ENCODE data around the gene EXPH5.

The EXPH5 gene

GRCh38 chr11:108629274-108629673, 35.7 kb upstream of the EXPH5 start:
- Histone ChIP-seq H3K27ac (ENCODE audit: low read length) (no peak overlapping the region), H3K9me3 (ENCODE audit: insufficient read depth, low read length, severe bottlenecking) (peaks cover 13% of the 10 kb centered on the region), H3K9ac (ENCODE audit: low read depth, low read length) (no peak overlapping the region), H3K79me2 (ENCODE audit: insufficient read depth, low read length) (no peaks in the 10 kb centered on the region), H3K4me3 (ENCODE audit: low read depth in 1 of 2, low read length in 2 of 2) (no peak overlapping the region), H3K27me3 (ENCODE audit: insufficient read depth, low read length, poor library complexity) (peaks cover under 1% of the 10 kb centered on the region), H2AFZ (ENCODE audit: low read depth, low read length) (no peak overlapping the region), H3K4me2 (ENCODE audit: insufficient read depth, low read length) (no peak overlapping the region), H4K20me1 (ENCODE audit: insufficient read depth, low read length) (no peaks in the 10 kb centered on the region), H3K4me1 (ENCODE audit: insufficient read depth, low read length) (no peaks in the 10 kb centered on the region), H3K36me3 (ENCODE audit: insufficient read depth, low read length) (no peaks in the 10 kb centered on the region)
- DNase-seq = no peak
- TF ChIP-seq, protein P1, sequence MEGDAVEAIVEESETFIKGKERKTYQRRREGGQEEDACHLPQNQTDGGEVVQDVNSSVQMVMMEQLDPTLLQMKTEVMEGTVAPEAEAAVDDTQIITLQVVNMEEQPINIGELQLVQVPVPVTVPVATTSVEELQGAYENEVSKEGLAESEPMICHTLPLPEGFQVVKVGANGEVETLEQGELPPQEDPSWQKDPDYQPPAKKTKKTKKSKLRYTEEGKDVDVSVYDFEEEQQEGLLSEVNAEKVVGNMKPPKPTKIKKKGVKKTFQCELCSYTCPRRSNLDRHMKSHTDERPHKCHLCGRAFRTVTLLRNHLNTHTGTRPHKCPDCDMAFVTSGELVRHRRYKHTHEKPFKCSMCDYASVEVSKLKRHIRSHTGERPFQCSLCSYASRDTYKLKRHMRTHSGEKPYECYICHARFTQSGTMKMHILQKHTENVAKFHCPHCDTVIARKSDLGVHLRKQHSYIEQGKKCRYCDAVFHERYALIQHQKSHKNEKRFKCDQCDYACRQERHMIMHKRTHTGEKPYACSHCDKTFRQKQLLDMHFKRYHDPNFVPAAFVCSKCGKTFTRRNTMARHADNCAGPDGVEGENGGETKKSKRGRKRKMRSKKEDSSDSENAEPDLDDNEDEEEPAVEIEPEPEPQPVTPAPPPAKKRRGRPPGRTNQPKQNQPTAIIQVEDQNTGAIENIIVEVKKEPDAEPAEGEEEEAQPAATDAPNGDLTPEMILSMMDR (IDR thresholded peaks at IDR 0.05; ENCODE audit: borderline replicate concordance, extremely low read depth, low read length, poor library complexity, severe bottlenecking) = no peak
- no peak for TF ChIP-seq EZH2 (IDR thresholded peaks at IDR 0.05; ENCODE audit: borderline replicate concordance, low read depth, low read length, severe bottlenecking)
- ATAC-seq (ENCODE audit: insufficient read depth, low read depth) = no peak

- TF ChIP-seq, protein P1 (IDR thresholded peaks at IDR 0.05; ENCODE audit: borderline replicate concordance, extremely low read depth, low read length, poor library complexity, severe bottlenecking) = no peak
- TF ChIP-seq EZH2 (IDR thresholded peaks at IDR 0.05; ENCODE audit: borderline replicate concordance, low read depth, low read length, severe bottlenecking) = no peak
- Histone ChIP-seq H2AFZ (ENCODE audit: low read depth, low read length) (no peak overlapping the region), H3K36me3 (ENCODE audit: insufficient read depth, low read length) (no peaks in the 10 kb centered on the region), H4K20me1 (ENCODE audit: insufficient read depth, low read length) (no peaks in the 10 kb centered on the region), H3K27me3 (ENCODE audit: insufficient read depth, low read length, poor library complexity) (peaks cover 4% of the 10 kb centered on the region), H3K79me2 (ENCODE audit: insufficient read depth, low read length) (no peaks in the 10 kb centered on the region), H3K9me3 (ENCODE audit: insufficient read depth, low read length, severe bottlenecking) (peaks cover 13% of the 10 kb centered on the region), H3K4me2 (ENCODE audit: insufficient read depth, low read length) (no peak overlapping the region), H3K4me1 (ENCODE audit: insufficient read depth, low read length) (no peaks in the 10 kb centered on the region), H3K27ac (ENCODE audit: low read length) (no peak overlapping the region), H3K9ac (ENCODE audit: low read depth, low read length) (no peak overlapping the region), H3K4me3 (ENCODE audit: low read depth in 1 of 2, low read length in 2 of 2) (no peak overlapping the region)
- ATAC-seq (ENCODE audit: insufficient read depth, low read depth) (no peak), DNase-seq (no peak)
Measured at GRCh38 chr11:108628812-108629211, 35.2 kb upstream of the EXPH5 start.

GRCh38 chr11:108628326-108628725, 34.8 kb upstream of the EXPH5 start:
- no peak for TF ChIP-seq EZH2 (IDR thresholded peaks at IDR 0.05; ENCODE audit: borderline replicate concordance, low read depth, low read length, severe bottlenecking)
- TF ChIP-seq, protein P1 (IDR thresholded peaks at IDR 0.05; ENCODE audit: borderline replicate concordance, extremely low read depth, low read length, poor library complexity, severe bottlenecking) = no peak
- Histone ChIP-seq H3K4me3 (ENCODE audit: low read depth in 1 of 2, low read length in 2 of 2) (no peak overlapping the region), H3K36me3 (ENCODE audit: insufficient read depth, low read length) (no peaks in the 10 kb centered on the region), H4K20me1 (ENCODE audit: insufficient read depth, low read length) (no peaks in the 10 kb centered on the region), H3K4me1 (ENCODE audit: insufficient read depth, low read length) (no peaks in the 10 kb centered on the region), H3K27ac (ENCODE audit: low read length) (no peak overlapping the region), H3K4me2 (ENCODE audit: insufficient read depth, low read length) (no peak overlapping the region), H3K9me3 (ENCODE audit: insufficient read depth, low read length, severe bottlenecking) (peaks cover 13% of the 10 kb centered on the region), H3K9ac (ENCODE audit: low read depth, low read length) (no peak overlapping the region), H3K79me2 (ENCODE audit: insufficient read depth, low read length) (no peaks in the 10 kb centered on the region), H2AFZ (ENCODE audit: low read depth, low read length) (no peak overlapping the region), H3K27me3 (ENCODE audit: insufficient read depth, low read length, poor library complexity) (peaks cover 6% of the 10 kb centered on the region)
- DNase-seq = no peak
- ATAC-seq (ENCODE audit: insufficient read depth, low read depth) = no peak
